Gastrocnemius medialis (tissue), 4 donors: ENCODE results near the gene PCDHGA7.

Experiments used
- POLR2A ChIP-seq, 2 donors: fragments of 450-650 bp; IDR thresholded peaks; one replicate each; pipeline ENCODE4 v1.6.1; 2017; ENCODE audit warnings: antibody characterized with exemption in 2 of 2, mild to moderate bottlenecking in 2 of 2, moderate library complexity in 2 of 2
- TF ChIP-seq, protein P1 (sequence below), 5 experiments: fragments of 450-650 bp in 3 of 5; fragments of 200-600 bp in 2 of 5; sonication (generic) in 2 of 5; IDR thresholded peaks in 4 of 5; conservative IDR thresholded peaks in 1 of 5; 1 replicate in 4 of 5; 2 replicates in 1 of 5; pipeline ENCODE4 v1.5.1; 2016 to 2019; ENCODE audit warnings: antibody characterized with exemption in 5 of 5, mild to moderate bottlenecking in 3 of 5, moderate library complexity in 3 of 5

GRCh38 chr5:141369994-141370848, 12.3 kb upstream of the PCDHGA7 start, which contains the start of gene PCDHGB3:
- no peak for TF ChIP-seq POLR2A (IDR thresholded peaks at IDR 0.05)
- TF ChIP-seq, protein P1, sequence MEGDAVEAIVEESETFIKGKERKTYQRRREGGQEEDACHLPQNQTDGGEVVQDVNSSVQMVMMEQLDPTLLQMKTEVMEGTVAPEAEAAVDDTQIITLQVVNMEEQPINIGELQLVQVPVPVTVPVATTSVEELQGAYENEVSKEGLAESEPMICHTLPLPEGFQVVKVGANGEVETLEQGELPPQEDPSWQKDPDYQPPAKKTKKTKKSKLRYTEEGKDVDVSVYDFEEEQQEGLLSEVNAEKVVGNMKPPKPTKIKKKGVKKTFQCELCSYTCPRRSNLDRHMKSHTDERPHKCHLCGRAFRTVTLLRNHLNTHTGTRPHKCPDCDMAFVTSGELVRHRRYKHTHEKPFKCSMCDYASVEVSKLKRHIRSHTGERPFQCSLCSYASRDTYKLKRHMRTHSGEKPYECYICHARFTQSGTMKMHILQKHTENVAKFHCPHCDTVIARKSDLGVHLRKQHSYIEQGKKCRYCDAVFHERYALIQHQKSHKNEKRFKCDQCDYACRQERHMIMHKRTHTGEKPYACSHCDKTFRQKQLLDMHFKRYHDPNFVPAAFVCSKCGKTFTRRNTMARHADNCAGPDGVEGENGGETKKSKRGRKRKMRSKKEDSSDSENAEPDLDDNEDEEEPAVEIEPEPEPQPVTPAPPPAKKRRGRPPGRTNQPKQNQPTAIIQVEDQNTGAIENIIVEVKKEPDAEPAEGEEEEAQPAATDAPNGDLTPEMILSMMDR (IDR thresholded peaks at IDR 0.05 in 4 of 5, conservative IDR thresholded peaks at IDR 0.05 in 1 of 5), result peak in 2 of 5 experiments; percentile 19 to 43
